PC-9 (cell line): ENCODE measurements around the gene GJC1. TPM values are rescaled to one million over a fixed set of nuclear protein-coding genes. Genes with fewer than 3 reads are reported as not detected.

ENCODE experiments used
- BruUV-seq: library from RNA; stranded (reverse); fragments of 400-500 nt; replicated peaks from 2 replicates; lab custom pipeline; 2021; lab: Mats Ljungman, UMichigan
- CTCF ChIA-PET: fragments of 300-600 bp; sonication (Branson Sonifier 250); formaldehyde crosslinking; loops from one replicate; lab custom pipeline; 2022; ENCODE audit warnings: antibody characterized with exemption; lab: Charles Lee
- POLR2A ChIA-PET: fragments of 300-600 bp; sonication (Branson Sonifier 250); formaldehyde crosslinking; loops from one replicate; lab custom pipeline; 2022; ENCODE audit warnings: antibody characterized with exemption; ENCODE audit not compliant: unreplicated experiment; lab: Charles Lee
- DNase-seq, 2 experiments: peaks; one replicate each; pipeline versions ENCODE4 v3.0.0 to v3.0.0-alpha.2; 2015 to 2022; ENCODE audit warnings: mixed read lengths in 1 of 2
- H2AFZ ChIP-seq: fragments of 200-600 bp; sonication (generic); 2 replicates; pipeline ENCODE4 v1.8.1; 2017; ENCODE audit warnings: antibody characterized with exemption
- H3F3A ChIP-seq: fragments of 200-600 bp; sonication (generic); 2 replicates; pipeline ENCODE4 v1.8.1; 2017; ENCODE audit warnings: antibody characterized with exemption, mild to moderate bottlenecking, low read depth; ENCODE audit not compliant: insufficient read depth
- H3K27ac ChIP-seq: fragments of 200-600 bp; sonication (generic); 2 replicates; pipeline ENCODE4 v1.6.1; 2016; ENCODE audit warnings: mixed run types
- H3K27me3 ChIP-seq: fragments of 200-600 bp; sonication (generic); 2 replicates; pipeline ENCODE4 v1.6.1; 2016; ENCODE audit warnings: low read depth, mixed run types; ENCODE audit not compliant: insufficient read depth
- H3K36me3 ChIP-seq: fragments of 200-600 bp; sonication (generic); 2 replicates; pipeline ENCODE4 v1.6.1; 2016; ENCODE audit warnings: low read depth, mixed run types
- H3K4me1 ChIP-seq: fragments of 200-600 bp; sonication (generic); replicated peaks from 2 replicates; pipeline ENCODE4 v1.6.1; 2016; ENCODE audit warnings: mixed run types; ENCODE audit not compliant: insufficient read depth
- H3K4me2 ChIP-seq: fragments of 200-600 bp; sonication (generic); 2 replicates; pipeline ENCODE4 v1.6.1; 2017; ENCODE audit warnings: mixed run types
- H3K4me3 ChIP-seq: fragments of 200-600 bp; sonication (generic); 2 replicates; pipeline ENCODE4 v1.6.1; 2016; ENCODE audit warnings: mixed run types
- H3K79me2 ChIP-seq: fragments of 200-600 bp; sonication (generic); 2 replicates; pipeline ENCODE4 v1.6.1; 2017; ENCODE audit warnings: low read depth, mixed run types
- H3K9me2 ChIP-seq: fragments of 200-600 bp; sonication (generic); 2 replicates; pipeline ENCODE4 v1.8.1; 2017; ENCODE audit warnings: mild to moderate bottlenecking; ENCODE audit not compliant: insufficient read depth
- H3K9me3 ChIP-seq: fragments of 200-600 bp; sonication (generic); 2 replicates; pipeline ENCODE4 v1.8.1; 2016; ENCODE audit warnings: low read depth; ENCODE audit not compliant: insufficient read depth
- H4K20me1 ChIP-seq: fragments of 200-600 bp; sonication (generic); 2 replicates; pipeline ENCODE4 v1.8.1; 2017; ENCODE audit not compliant: insufficient read depth
- EZH2 ChIP-seq: fragments of 200-600 bp; sonication (generic); IDR thresholded peaks from 2 replicates; pipeline ENCODE4 v1.8.0; 2017; ENCODE audit warnings: antibody characterized with exemption, low read depth
- intact Hi-C: fragments of 100-400 bp; cut with micrococcal nuclease; formaldehyde crosslinking; loops from one replicate; pipeline ENCODE4 v1.10.0; 2022; ENCODE audit not compliant: unreplicated experiment
- total RNA-seq: library from RNA; stranded (reverse); gene quantifications from 2 replicates; pipeline ENCODE4 v1.2.3, GENCODE V29; 2021
- TF ChIP-seq, protein P1 (sequence below): fragments of 200-600 bp; sonication (generic); conservative IDR thresholded peaks from 2 replicates; pipeline ENCODE4 v1.6.1; 2017; ENCODE audit warnings: mixed run types, antibody characterized with exemption, mild to moderate bottlenecking, moderate library complexity

Gene GJC1
- total RNA-seq, 1 experiment from 2014 or later = 42.6 TPM

DNA sequence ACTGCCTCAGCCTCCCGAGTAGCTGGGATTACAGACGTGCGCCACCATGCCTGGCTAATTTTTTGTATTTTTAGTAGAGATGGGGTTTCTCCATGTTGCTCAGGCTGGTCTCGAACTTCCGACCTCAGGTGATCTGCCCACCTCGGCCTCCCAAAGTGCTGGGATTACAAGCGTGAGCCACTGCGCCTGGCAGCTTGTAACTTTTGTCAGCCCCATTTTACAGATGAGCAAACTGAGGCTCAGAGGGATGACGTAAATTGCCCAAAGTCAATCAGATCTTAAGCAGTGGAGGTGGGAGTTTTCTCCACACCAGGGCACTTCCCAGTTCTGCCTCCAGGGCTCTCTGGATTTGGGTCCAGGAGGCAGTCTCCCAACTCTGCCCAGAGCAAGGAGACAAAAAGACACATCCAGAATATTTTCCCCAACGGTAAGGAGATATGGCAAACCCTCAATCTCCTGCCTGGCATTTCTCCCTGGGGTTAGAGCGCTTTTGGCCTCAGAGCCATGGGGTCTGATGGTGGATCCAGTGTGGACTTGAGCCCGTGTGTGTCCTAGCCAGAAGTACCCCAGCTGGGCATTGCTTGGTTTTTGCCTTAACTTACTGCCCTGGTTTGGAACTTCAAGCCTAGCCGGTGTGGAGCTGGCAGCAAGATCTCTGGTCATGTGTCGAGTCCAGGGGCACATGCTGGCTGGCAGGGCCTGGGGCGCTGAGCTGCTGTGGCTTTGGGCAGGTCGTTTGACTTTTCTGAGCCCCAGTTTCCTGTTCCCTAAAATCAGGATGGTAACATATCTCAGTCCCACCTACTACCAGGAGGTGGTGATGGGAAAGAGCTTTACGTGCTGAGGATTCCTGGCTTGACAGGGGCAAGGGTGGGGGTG, 67.9 kb downstream of the GJC1 start:
- DNase-seq = no peak
- no peak overlapping the region for H2AFZ ChIP-seq
- no peaks in the 10 kb centered on the region for H3K4me1 ChIP-seq
- intact Hi-C loops = no loop called here
- no peaks in the 10 kb centered on the region for H3K9me2 ChIP-seq
- no peaks in the 10 kb centered on the region for H3K79me2 ChIP-seq
- no peak overlapping the region for H3K27ac ChIP-seq
- H3K9me3 ChIP-seq = no peaks in the 10 kb centered on the region
- H3K4me2 ChIP-seq = no peak overlapping the region
- TF ChIP-seq, protein P1, sequence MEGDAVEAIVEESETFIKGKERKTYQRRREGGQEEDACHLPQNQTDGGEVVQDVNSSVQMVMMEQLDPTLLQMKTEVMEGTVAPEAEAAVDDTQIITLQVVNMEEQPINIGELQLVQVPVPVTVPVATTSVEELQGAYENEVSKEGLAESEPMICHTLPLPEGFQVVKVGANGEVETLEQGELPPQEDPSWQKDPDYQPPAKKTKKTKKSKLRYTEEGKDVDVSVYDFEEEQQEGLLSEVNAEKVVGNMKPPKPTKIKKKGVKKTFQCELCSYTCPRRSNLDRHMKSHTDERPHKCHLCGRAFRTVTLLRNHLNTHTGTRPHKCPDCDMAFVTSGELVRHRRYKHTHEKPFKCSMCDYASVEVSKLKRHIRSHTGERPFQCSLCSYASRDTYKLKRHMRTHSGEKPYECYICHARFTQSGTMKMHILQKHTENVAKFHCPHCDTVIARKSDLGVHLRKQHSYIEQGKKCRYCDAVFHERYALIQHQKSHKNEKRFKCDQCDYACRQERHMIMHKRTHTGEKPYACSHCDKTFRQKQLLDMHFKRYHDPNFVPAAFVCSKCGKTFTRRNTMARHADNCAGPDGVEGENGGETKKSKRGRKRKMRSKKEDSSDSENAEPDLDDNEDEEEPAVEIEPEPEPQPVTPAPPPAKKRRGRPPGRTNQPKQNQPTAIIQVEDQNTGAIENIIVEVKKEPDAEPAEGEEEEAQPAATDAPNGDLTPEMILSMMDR = no peak
- no peak for TF ChIP-seq EZH2
- CTCF ChIA-PET = interaction anchor here (0.6 kb wide), 1 partner anchor 180 kb away, joined by 6 read pairs; no protein-coding TSS in a partner anchor
- no TSS peak for BruUV-seq
- H3K27me3 ChIP-seq = peaks cover 26% of the 10 kb centered on the region
- no peak overlapping the region for H3K4me3 ChIP-seq
- peaks cover 4% of the 10 kb centered on the region; the same call in 1 of the 2 replicates for H3F3A ChIP-seq
- no peaks in the 10 kb centered on the region for H3K36me3 ChIP-seq
- H4K20me1 ChIP-seq = no peaks in the 10 kb centered on the region
- POLR2A ChIA-PET = interaction anchor here (0.6 to 0.7 kb wide), 2 partner anchors 14 to 416 kb away, joined by 4 to 5 read pairs; no protein-coding TSS in a partner anchor

DNA sequence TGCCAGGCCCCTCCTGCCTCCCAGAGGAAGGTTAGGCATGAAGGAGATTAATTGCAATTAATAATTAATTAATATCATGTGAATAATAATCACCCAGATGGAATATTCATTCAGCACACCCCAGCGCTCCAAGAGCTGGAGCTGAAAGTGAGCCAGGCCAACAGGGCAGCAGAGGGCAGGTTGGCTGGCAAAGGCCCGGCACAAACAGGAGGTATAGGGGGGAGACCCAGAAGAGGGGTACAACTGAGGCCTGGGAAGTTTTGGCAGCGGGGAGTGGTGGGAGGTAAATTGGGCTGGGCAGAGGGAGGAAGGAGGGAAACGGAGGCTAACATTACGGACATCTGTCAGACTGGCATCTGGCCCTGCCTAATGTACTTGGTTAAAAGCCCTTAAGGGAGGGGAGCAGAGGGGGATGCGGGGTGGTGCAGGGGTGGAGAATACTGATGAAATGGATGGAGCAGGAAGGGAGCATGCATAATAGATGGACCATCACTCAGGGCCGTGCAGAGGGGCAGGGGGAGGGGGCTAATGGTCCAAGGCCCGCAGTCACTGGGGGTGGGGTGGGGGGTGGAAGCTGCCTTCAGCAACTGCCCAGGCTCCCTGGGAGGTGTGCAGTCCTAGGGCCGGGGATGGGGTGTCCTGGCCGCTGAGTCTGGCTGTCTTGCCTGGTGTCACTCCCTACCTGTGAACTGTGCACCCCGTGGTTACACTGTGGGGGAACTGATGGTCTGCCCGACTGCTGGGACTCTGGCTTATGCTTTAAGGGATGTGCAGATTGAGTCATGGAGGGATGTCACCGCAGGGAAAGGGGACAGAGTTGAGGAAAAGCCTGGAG, 69.4 kb downstream of the GJC1 start:
- Histone ChIP-seq H3K36me3 (no peaks in the 10 kb centered on the region), H3K4me1 (no peaks in the 10 kb centered on the region), H4K20me1 (no peaks in the 10 kb centered on the region), H3K4me3 (no peak overlapping the region), H3K9me3 (no peaks in the 10 kb centered on the region), H3K4me2 (no peak overlapping the region), H3K27me3 (peaks cover 28% of the 10 kb centered on the region), H2AFZ (no peak overlapping the region), H3K79me2 (no peaks in the 10 kb centered on the region), H3F3A (peaks cover 4% of the 10 kb centered on the region; the same call in 1 of the 2 replicates), H3K9me2 (no peaks in the 10 kb centered on the region), H3K27ac (no peak overlapping the region)
- intact Hi-C loops = no loop called here
- CTCF ChIA-PET = interaction anchor here (0.6 kb wide), 1 partner anchor 70 kb away, joined by 9 read pairs; no protein-coding TSS in a partner anchor
- TF ChIP-seq, protein P1 = no peak
- no peak for TF ChIP-seq EZH2
- BruUV-seq = no TSS peak
- no peak for DNase-seq
- POLR2A ChIA-PET = no interaction called here

DNA sequence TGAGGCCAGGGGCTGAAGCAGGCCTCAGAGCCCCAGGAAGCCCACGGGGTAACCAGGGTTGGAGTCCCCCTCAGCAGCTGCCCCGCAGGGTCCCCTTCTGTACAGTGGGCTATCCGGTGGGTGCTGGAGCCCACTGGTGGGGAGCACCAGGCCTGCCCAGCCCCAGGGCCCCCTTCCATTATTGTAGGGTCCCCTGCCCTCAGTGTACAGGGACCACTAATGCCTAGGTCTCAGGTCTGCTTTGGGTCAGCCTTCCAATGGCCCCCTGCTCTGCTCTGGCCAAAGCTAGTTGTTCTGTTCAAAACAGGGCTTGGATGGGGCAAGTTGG, 70.2 kb downstream of the GJC1 start:
- no peak overlapping the region for H3K4me3 ChIP-seq
- ChIA-PET CTCF (no interaction called here), POLR2A (interaction anchor here (0.7 kb wide), 1 partner anchor 287 kb away, joined by 3 read pairs; no protein-coding TSS in a partner anchor)
- peaks cover 28% of the 10 kb centered on the region for H3K27me3 ChIP-seq
- no peak overlapping the region for H2AFZ ChIP-seq
- no peak for DNase-seq
- no peaks in the 10 kb centered on the region for H3K79me2 ChIP-seq
- H3K9me3 ChIP-seq = no peaks in the 10 kb centered on the region
- no peaks in the 10 kb centered on the region for H4K20me1 ChIP-seq
- no peaks in the 10 kb centered on the region for H3K36me3 ChIP-seq
- H3F3A ChIP-seq = peaks cover 4% of the 10 kb centered on the region; the same call in 1 of the 2 replicates
- no peaks in the 10 kb centered on the region for H3K4me1 ChIP-seq
- intact Hi-C loops = no loop called here
- H3K4me2 ChIP-seq = no peak overlapping the region
- no peak overlapping the region for H3K27ac ChIP-seq
- no TSS peak for BruUV-seq
- no peak for TF ChIP-seq EZH2
- TF ChIP-seq, protein P1 = no peak
- no peaks in the 10 kb centered on the region for H3K9me2 ChIP-seq
